ENCODE results near the gene GIPC1.
A peak's percentile ranks its signal among the peaks of the same experiment; 100 is the strongest.

The GIPC1 gene

GRCh38 chr19:14492756-14493337, 3.1 kb downstream of the GIPC1 start:
- no peak for DNase-seq (ENCODE audit: low spot score)

GRCh38 chr19:14487370-14488125, 8.4 kb downstream of the GIPC1 start:
- DNase-seq (ENCODE audit: low spot score): no peak

GRCh38 chr19:14482172-14482941, 13.6 kb downstream of the GIPC1 start:
- DNase-seq (ENCODE audit: low spot score): no peak

GRCh38 chr19:14480700-14481079, 15.2 kb downstream of the GIPC1 start:
- DNase-seq (ENCODE audit: low spot score): no peak

- peak; percentile 64 for DNase-seq (ENCODE audit: low spot score)
Measured at GRCh38 chr19:14479975-14480699, 15.8 kb downstream of the GIPC1 start.

GRCh38 chr19:14479309-14479974, 16.5 kb downstream of the GIPC1 start:
- no peak for DNase-seq (ENCODE audit: low spot score)

GRCh38 chr19:14478113-14478545, 17.8 kb downstream of the GIPC1 start:
- peak; percentile 12 for DNase-seq (ENCODE audit: low spot score)

GRCh38 chr19:14477418-14478112, 18.4 kb downstream of the GIPC1 start:
- DNase-seq (ENCODE audit: low spot score): peak; percentile 21

- peak; percentile 55 for DNase-seq (ENCODE audit: low spot score)
Measured at GRCh38 chr19:14476673-14477401, 19.1 kb downstream of the GIPC1 start.

- DNase-seq (ENCODE audit: low spot score): no peak
Measured at GRCh38 chr19:14476327-14476672, 19.6 kb downstream of the GIPC1 start.

- peak; percentile 76 for DNase-seq (ENCODE audit: low spot score)
Measured at GRCh38 chr19:14475251-14476073, 20.5 kb downstream of the GIPC1 start, which contains the start of gene PTGER1. Gene PTGER1 (minus strand): TSS chr19:14475354. CDS start chr19:14474320, 1,034 bp downstream.

GRCh38 chr19:14474827-14475226, 21.1 kb downstream of the GIPC1 start:
- peak; percentile 34 for DNase-seq (ENCODE audit: low spot score)

GRCh38 chr19:14473978-14474578, 21.8 kb downstream of the GIPC1 start:
- DNase-seq (ENCODE audit: low spot score): peak; percentile 16

GRCh38 chr19:14473073-14473977, 22.6 kb downstream of the GIPC1 start:
- peak; percentile 28 for DNase-seq (ENCODE audit: low spot score)

- peak; percentile 86 for DNase-seq (ENCODE audit: low spot score)
Measured at GRCh38 chr19:14472202-14472938, 23.6 kb downstream of the GIPC1 start.

- DNase-seq (ENCODE audit: low spot score): no peak
Measured at GRCh38 chr19:14471436-14472187, 24.3 kb downstream of the GIPC1 start.

All from hepatic stellate cell (primary cell).